Trophoblast cell (in vitro differentiated cells and primary cell): ENCODE results near the gene CTDSP2.
"Not testable (repeated sequence)": the region's sequence is repeated elsewhere in the genome, so short reads cannot be mapped to it uniquely, and the experiment has no call there.

Experiments
- DNase-seq, 2 donors: peaks; one replicate each; pipeline ENCODE4 v3.0.0-alpha.2; 2016
- H2AFZ ChIP-seq: 2 replicates; pipeline ENCODE4 v1.6.1; 2013; ENCODE audit warnings: low read length, moderate library complexity, mild to moderate bottlenecking; ENCODE audit not compliant: insufficient read depth, poor library complexity
- H2AK5ac ChIP-seq: 2 replicates; pipeline ENCODE4 v1.6.1; 2013; ENCODE audit warnings: mild to moderate bottlenecking, low read length
- H2BK120ac ChIP-seq: 2 replicates; pipeline ENCODE4 v1.6.1; 2013; ENCODE audit warnings: low read length, mild to moderate bottlenecking, moderate library complexity; ENCODE audit not compliant: insufficient read depth, poor library complexity
- H2BK12ac ChIP-seq: 2 replicates; pipeline ENCODE4 v1.6.1; 2013; ENCODE audit warnings: mild to moderate bottlenecking, low read length, moderate library complexity
- H2BK5ac ChIP-seq: 2 replicates; pipeline ENCODE4 v1.6.1; 2013; ENCODE audit warnings: low read length, low read depth, moderate library complexity, mild to moderate bottlenecking; ENCODE audit not compliant: poor library complexity
- H3K14ac ChIP-seq: 2 replicates; pipeline ENCODE4 v1.6.1; 2013; ENCODE audit warnings: mild to moderate bottlenecking, low read length
- H3K18ac ChIP-seq: 2 replicates; pipeline ENCODE4 v1.6.1; 2013; ENCODE audit warnings: mild to moderate bottlenecking, low read length
- H3K23ac ChIP-seq: 2 replicates; pipeline ENCODE4 v1.6.1; 2013; ENCODE audit warnings: low read length
- H3K27ac ChIP-seq: 2 replicates; pipeline ENCODE4 v1.5.1; 2013; ENCODE audit warnings: low read depth, mild to moderate bottlenecking, inconsistent platforms, low read length, moderate library complexity
- H3K27me3 ChIP-seq: 2 replicates; pipeline ENCODE4 v1.6.1; 2013; ENCODE audit warnings: inconsistent platforms, mild to moderate bottlenecking, low read length, moderate library complexity; ENCODE audit not compliant: insufficient read depth
- H3K36me3 ChIP-seq, 2 experiments: 1 replicate in 1 of 2; 2 replicates in 1 of 2; pipeline ENCODE4 v1.6.1; 2013; ENCODE audit warnings: low read length in 2 of 2, mild to moderate bottlenecking in 2 of 2, moderate library complexity in 1 of 2; ENCODE audit not compliant: insufficient read depth in 2 of 2, control insufficient read depth in 1 of 2
- H3K4ac ChIP-seq: 2 replicates; pipeline ENCODE4 v1.6.1; 2013; ENCODE audit warnings: low read depth, mild to moderate bottlenecking, low read length, moderate library complexity
- H3K4me1 ChIP-seq, 2 experiments: 1 replicate in 1 of 2; 2 replicates in 1 of 2; pipeline ENCODE4 v1.6.1; 2013; ENCODE audit warnings: low read length in 2 of 2, mild to moderate bottlenecking in 2 of 2, moderate library complexity in 1 of 2; ENCODE audit not compliant: insufficient read depth in 2 of 2, control insufficient read depth in 1 of 2
- H3K4me2 ChIP-seq: 2 replicates; pipeline ENCODE4 v1.6.1; 2013; ENCODE audit warnings: inconsistent platforms, mild to moderate bottlenecking, low read length, moderate library complexity
- H3K4me3 ChIP-seq: 2 replicates; pipeline ENCODE4 v1.5.1; 2013; ENCODE audit warnings: mild to moderate bottlenecking, low read depth, low read length, inconsistent platforms
- H3K79me1 ChIP-seq: one replicate; pipeline ENCODE4 v1.6.1; 2013; ENCODE audit warnings: low read length
- H3K79me2 ChIP-seq: 2 replicates; pipeline ENCODE4 v1.6.1; 2013; ENCODE audit warnings: low read length, mild to moderate bottlenecking; ENCODE audit not compliant: control insufficient read depth, insufficient read depth, poor library complexity
- H3K9ac ChIP-seq: 2 replicates; pipeline ENCODE4 v1.6.1; 2013; ENCODE audit warnings: mild to moderate bottlenecking, low read length
- H3K9me3 ChIP-seq: 2 replicates; pipeline ENCODE4 v1.6.1; 2013; ENCODE audit warnings: low read depth, mild to moderate bottlenecking, control low read depth, inconsistent platforms, low read length; ENCODE audit not compliant: insufficient read depth
- H4K12ac ChIP-seq: 2 replicates; pipeline ENCODE4 v1.6.1; 2013; ENCODE audit warnings: low read depth, mild to moderate bottlenecking, low read length, moderate library complexity
- H4K8ac ChIP-seq: 2 replicates; pipeline ENCODE4 v1.6.1; 2013; ENCODE audit warnings: low read depth, mild to moderate bottlenecking, low read length, moderate library complexity
- H4K91ac ChIP-seq: one replicate; pipeline ENCODE4 v1.6.1; 2013; ENCODE audit warnings: low read depth, mild to moderate bottlenecking, low read length, moderate library complexity
- WGBS: extraction: QIAGEN DNeasy Blood & Tissue Kit; methylation state at CpG from one replicate; pipeline ENCODE4 v1.1.7; 2013; ENCODE audit warnings: missing lambda C conversion rate; ENCODE audit not compliant: insufficient read length, insufficient coverage; ENCODE audit errors: extremely low coverage; 5-methylcytosine and 5-hydroxymethylcytosine counted together

CTDSP2 gene

GRCh38 chr12:57883057-57883456 is 36.5 kb upstream of the CTDSP2 start:
- no peaks in the 10 kb centered on the region for H3K79me1 ChIP-seq
- H3K27ac ChIP-seq: no peak overlapping the region
- no peak overlapping the region for H3K4me2 ChIP-seq
- no peak overlapping the region for H3K23ac ChIP-seq
- H2AFZ ChIP-seq: no peak overlapping the region
- H4K8ac ChIP-seq: no peak overlapping the region
- no peak overlapping the region for H4K12ac ChIP-seq
- no peak overlapping the region for H3K18ac ChIP-seq
- no peak overlapping the region for H2BK12ac ChIP-seq
- H3K79me2 ChIP-seq: no peaks in the 10 kb centered on the region
- no peak overlapping the region for H2BK120ac ChIP-seq
- H2AK5ac ChIP-seq: no peak overlapping the region
- H3K9me3 ChIP-seq: no peaks in the 10 kb centered on the region
- no peak overlapping the region for H3K4ac ChIP-seq
- no peak overlapping the region for H3K9ac ChIP-seq
- no peaks in the 10 kb centered on the region for H3K27me3 ChIP-seq
- H2BK5ac ChIP-seq: no peak overlapping the region
- H4K91ac ChIP-seq: no peak overlapping the region
- no peaks in the 10 kb centered on the region for H3K4me1 ChIP-seq
- DNase-seq: no peak
- no CpG with 5 or more reads among the region's 1 CpG for WGBS
- H3K14ac ChIP-seq: no peak overlapping the region
- no peaks in the 10 kb centered on the region for H3K36me3 ChIP-seq
- H3K4me3 ChIP-seq: no peak overlapping the region

GRCh38 chr12:57882575-57882974 is 36.0 kb upstream of the CTDSP2 start:
- no peaks in the 10 kb centered on the region for H3K79me1 ChIP-seq
- no peak overlapping the region for H2BK120ac ChIP-seq
- H2BK12ac ChIP-seq: no peak overlapping the region
- H4K8ac ChIP-seq: no peak overlapping the region
- no peaks in the 10 kb centered on the region for H3K9me3 ChIP-seq
- H3K27me3 ChIP-seq: no peaks in the 10 kb centered on the region
- no peaks in the 10 kb centered on the region for H3K4me1 ChIP-seq
- no peak overlapping the region for H3K27ac ChIP-seq
- no peak overlapping the region for H4K91ac ChIP-seq
- H3K23ac ChIP-seq: no peak overlapping the region
- no peak overlapping the region for H3K14ac ChIP-seq
- H2AFZ ChIP-seq: no peak overlapping the region
- no peak overlapping the region for H3K4me3 ChIP-seq
- no peak overlapping the region for H2BK5ac ChIP-seq
- H2AK5ac ChIP-seq: no peak overlapping the region
- no peak overlapping the region for H3K9ac ChIP-seq
- no peak overlapping the region for H3K18ac ChIP-seq
- no peak overlapping the region for H3K4ac ChIP-seq
- no peak overlapping the region for H4K12ac ChIP-seq
- H3K4me2 ChIP-seq: no peak overlapping the region
- H3K36me3 ChIP-seq: no peaks in the 10 kb centered on the region
- no peaks in the 10 kb centered on the region for H3K79me2 ChIP-seq
- DNase-seq: no peak

GRCh38 chr12:57881475-57881874 is 34.9 kb upstream of the CTDSP2 start:
- H2BK5ac ChIP-seq: no peak overlapping the region
- H3K14ac ChIP-seq: no peak overlapping the region
- no peak overlapping the region for H4K91ac ChIP-seq
- H2BK12ac ChIP-seq: no peak overlapping the region
- H3K79me1 ChIP-seq: no peaks in the 10 kb centered on the region
- no peak overlapping the region for H2BK120ac ChIP-seq
- no peak overlapping the region for H3K4me3 ChIP-seq
- H3K23ac ChIP-seq: no peak overlapping the region
- H4K8ac ChIP-seq: no peak overlapping the region
- H3K9me3 ChIP-seq: no peaks in the 10 kb centered on the region
- H3K36me3 ChIP-seq: no peaks in the 10 kb centered on the region
- H3K4me1 ChIP-seq: no peaks in the 10 kb centered on the region
- no peak overlapping the region for H4K12ac ChIP-seq
- H3K79me2 ChIP-seq: no peaks in the 10 kb centered on the region
- H3K18ac ChIP-seq: no peak overlapping the region
- no peak overlapping the region for H3K9ac ChIP-seq
- H2AK5ac ChIP-seq: no peak overlapping the region
- no peaks in the 10 kb centered on the region for H3K27me3 ChIP-seq
- H3K27ac ChIP-seq: no peak overlapping the region
- no peak overlapping the region for H3K4me2 ChIP-seq
- no peak overlapping the region for H2AFZ ChIP-seq
- no peak overlapping the region for H3K4ac ChIP-seq
- DNase-seq: no peak

GRCh38 chr12:57881035-57881434 is 34.5 kb upstream of the CTDSP2 start:
- not testable (repeated sequence) for H2BK5ac ChIP-seq, H4K8ac ChIP-seq, H3K9me3 ChIP-seq, H3K79me2 ChIP-seq, H2AK5ac ChIP-seq, DNase-seq, H2AFZ ChIP-seq, H3K14ac ChIP-seq, H3K4me2 ChIP-seq, H4K91ac ChIP-seq, H2BK120ac ChIP-seq, H3K4me1 ChIP-seq, H3K18ac ChIP-seq, H3K27me3 ChIP-seq, H3K36me3 ChIP-seq, H3K79me1 ChIP-seq, H3K9ac ChIP-seq, H3K23ac ChIP-seq, H2BK12ac ChIP-seq, H3K4me3 ChIP-seq, H4K12ac ChIP-seq, H3K27ac ChIP-seq, H3K4ac ChIP-seq
- no CpG with 5 or more reads among the region's 9 CpGs for WGBS

- no peak overlapping the region for H2BK12ac ChIP-seq
- H3K4me1 ChIP-seq: no peaks in the 10 kb centered on the region
- no peak overlapping the region for H3K18ac ChIP-seq
- no peaks in the 10 kb centered on the region for H3K79me1 ChIP-seq
- no peak overlapping the region for H3K14ac ChIP-seq
- no peak for DNase-seq
- H3K36me3 ChIP-seq: no peaks in the 10 kb centered on the region
- H3K79me2 ChIP-seq: no peaks in the 10 kb centered on the region
- H2BK5ac ChIP-seq: no peak overlapping the region
- H3K23ac ChIP-seq: no peak overlapping the region
- no peak overlapping the region for H3K27ac ChIP-seq
- WGBS: no CpG with 5 or more reads among the region's 3 CpGs
- H3K9me3 ChIP-seq: no peaks in the 10 kb centered on the region
- no peak overlapping the region for H3K4me2 ChIP-seq
- H3K4me3 ChIP-seq: no peak overlapping the region
- no peak overlapping the region for H2AFZ ChIP-seq
- no peak overlapping the region for H3K4ac ChIP-seq
- H4K91ac ChIP-seq: no peak overlapping the region
- no peak overlapping the region for H2BK120ac ChIP-seq
- H3K9ac ChIP-seq: no peak overlapping the region
- H2AK5ac ChIP-seq: no peak overlapping the region
- no peak overlapping the region for H4K8ac ChIP-seq
- no peak overlapping the region for H4K12ac ChIP-seq
- no peaks in the 10 kb centered on the region for H3K27me3 ChIP-seq
Measured at GRCh38 chr12:57877876-57878275, 31.3 kb upstream of the CTDSP2 start.
